Right lobe of liver (tissue), 4 donors: ENCODE data around the gene EGLN2.
"Not testable (repeated sequence)": the region's sequence is repeated elsewhere in the genome, so short reads cannot be mapped to it uniquely, and the experiment has no call there.

Experiments
- POLR2A ChIP-seq: fragments of 450-650 bp; IDR thresholded peaks from one replicate; pipeline ENCODE4 v1.6.1; 2017; ENCODE audit warnings: antibody characterized with exemption, mild to moderate bottlenecking
- TF ChIP-seq, protein P1 (sequence below), 4 donors: fragments of 200-600 bp in 3 of 4; fragments of 450-650 bp in 1 of 4; IDR thresholded peaks; one replicate each; pipeline versions ENCODE4 v1.5.1 to v1.8.0; 2016 to 2022; ENCODE audit warnings: antibody characterized with exemption in 4 of 4, mild to moderate bottlenecking in 2 of 4
- donor health status: DM: no; HTN: no; CAD: no.
- donor health status: DM: no; HTN: no; CAD: no.
- donor health status: DM: no; HTN: yes; CAD: no.

DNA sequence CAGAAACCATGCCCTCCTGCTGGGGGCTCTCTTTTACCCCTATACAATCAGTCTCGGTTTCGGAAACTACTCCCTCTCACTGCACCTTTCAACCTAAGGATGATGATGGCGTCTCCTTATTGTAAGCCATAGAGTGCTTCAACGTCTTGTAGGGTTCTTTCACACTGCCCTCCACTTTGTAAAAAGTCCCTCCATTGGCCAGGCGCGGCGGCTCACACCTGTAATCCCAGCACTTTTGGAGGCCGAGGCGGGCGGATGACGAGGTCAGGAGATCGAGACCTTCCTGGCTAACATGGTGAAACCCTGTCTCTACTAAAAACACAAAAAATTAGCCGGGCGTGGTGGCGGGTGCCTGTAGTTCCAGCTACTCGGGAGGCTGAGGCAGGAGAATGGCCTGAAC is 31.8 kb downstream of the EGLN2 start:
- TF ChIP-seq, protein P1, sequence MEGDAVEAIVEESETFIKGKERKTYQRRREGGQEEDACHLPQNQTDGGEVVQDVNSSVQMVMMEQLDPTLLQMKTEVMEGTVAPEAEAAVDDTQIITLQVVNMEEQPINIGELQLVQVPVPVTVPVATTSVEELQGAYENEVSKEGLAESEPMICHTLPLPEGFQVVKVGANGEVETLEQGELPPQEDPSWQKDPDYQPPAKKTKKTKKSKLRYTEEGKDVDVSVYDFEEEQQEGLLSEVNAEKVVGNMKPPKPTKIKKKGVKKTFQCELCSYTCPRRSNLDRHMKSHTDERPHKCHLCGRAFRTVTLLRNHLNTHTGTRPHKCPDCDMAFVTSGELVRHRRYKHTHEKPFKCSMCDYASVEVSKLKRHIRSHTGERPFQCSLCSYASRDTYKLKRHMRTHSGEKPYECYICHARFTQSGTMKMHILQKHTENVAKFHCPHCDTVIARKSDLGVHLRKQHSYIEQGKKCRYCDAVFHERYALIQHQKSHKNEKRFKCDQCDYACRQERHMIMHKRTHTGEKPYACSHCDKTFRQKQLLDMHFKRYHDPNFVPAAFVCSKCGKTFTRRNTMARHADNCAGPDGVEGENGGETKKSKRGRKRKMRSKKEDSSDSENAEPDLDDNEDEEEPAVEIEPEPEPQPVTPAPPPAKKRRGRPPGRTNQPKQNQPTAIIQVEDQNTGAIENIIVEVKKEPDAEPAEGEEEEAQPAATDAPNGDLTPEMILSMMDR (IDR thresholded peaks at IDR 0.05), result not testable (repeated sequence)
- not testable (repeated sequence) for TF ChIP-seq POLR2A
